ENCODE results near the gene IQGAP3. TPM values are rescaled to one million over a fixed set of nuclear protein-coding genes. Genes with fewer than 3 reads are reported as not detected.
A peak's percentile ranks its signal among the peaks of the same experiment; 100 is the strongest.

IQGAP3 gene
- total and polyA plus RNA-seq, 7 donors: 0.01 to 0.24 (median 0.08) TPM

DNA sequence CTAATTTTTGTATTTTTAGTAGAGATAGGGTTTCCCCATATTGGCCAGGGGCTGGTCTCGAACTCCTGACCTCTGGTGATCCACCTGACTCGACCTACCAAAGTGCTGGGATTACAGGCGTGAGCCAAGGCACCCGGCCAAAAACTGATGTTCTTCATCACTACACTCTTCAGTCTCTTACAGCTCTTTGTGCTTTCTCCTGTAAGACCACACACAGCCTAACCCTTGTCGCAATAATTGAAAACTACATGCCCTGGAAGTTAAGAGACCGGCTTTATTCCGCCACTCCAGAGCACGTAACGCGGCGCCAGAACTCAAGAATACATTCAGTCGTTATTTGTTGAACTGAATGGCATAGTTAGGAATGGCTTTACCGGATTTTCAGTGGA is 28.4 kb upstream of the IQGAP3 start:
- DNase-seq: no peak
- H3K9me3 ChIP-seq: no peaks in the 10 kb centered on the region
- peak overlapping the region; percentile 92 for H3K27ac ChIP-seq
- TF ChIP-seq, protein P1, sequence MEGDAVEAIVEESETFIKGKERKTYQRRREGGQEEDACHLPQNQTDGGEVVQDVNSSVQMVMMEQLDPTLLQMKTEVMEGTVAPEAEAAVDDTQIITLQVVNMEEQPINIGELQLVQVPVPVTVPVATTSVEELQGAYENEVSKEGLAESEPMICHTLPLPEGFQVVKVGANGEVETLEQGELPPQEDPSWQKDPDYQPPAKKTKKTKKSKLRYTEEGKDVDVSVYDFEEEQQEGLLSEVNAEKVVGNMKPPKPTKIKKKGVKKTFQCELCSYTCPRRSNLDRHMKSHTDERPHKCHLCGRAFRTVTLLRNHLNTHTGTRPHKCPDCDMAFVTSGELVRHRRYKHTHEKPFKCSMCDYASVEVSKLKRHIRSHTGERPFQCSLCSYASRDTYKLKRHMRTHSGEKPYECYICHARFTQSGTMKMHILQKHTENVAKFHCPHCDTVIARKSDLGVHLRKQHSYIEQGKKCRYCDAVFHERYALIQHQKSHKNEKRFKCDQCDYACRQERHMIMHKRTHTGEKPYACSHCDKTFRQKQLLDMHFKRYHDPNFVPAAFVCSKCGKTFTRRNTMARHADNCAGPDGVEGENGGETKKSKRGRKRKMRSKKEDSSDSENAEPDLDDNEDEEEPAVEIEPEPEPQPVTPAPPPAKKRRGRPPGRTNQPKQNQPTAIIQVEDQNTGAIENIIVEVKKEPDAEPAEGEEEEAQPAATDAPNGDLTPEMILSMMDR (IDR thresholded peaks at IDR 0.05): no peak
- peaks cover 19% of the 10 kb centered on the region for H3K4me1 ChIP-seq
- intact Hi-C loops (cut with DNase I): loop anchor here in 1 of 2 donors (5.0 kb wide), 1 partner anchor 148 kb away; no protein-coding TSS in a partner anchor
- peak overlapping the region; percentile 95 for H3K4me3 ChIP-seq
- WGBS, 3 donors: 2 to 3% (median 3%) methylated on average over 13 of the region's 13 CpGs
- H3K27me3 ChIP-seq (ENCODE audit: insufficient read depth in 3 of 3, low read length in 2 of 3): no peaks in the 10 kb centered on the region
- H3K36me3 ChIP-seq (ENCODE audit: insufficient read depth in 1 of 2, low read depth in 1 of 2): peaks cover 7 to 35% of the 10 kb centered on the region in 2 donors
- ATAC-seq: peak; percentile 18 to 55 (median 45)

DNA sequence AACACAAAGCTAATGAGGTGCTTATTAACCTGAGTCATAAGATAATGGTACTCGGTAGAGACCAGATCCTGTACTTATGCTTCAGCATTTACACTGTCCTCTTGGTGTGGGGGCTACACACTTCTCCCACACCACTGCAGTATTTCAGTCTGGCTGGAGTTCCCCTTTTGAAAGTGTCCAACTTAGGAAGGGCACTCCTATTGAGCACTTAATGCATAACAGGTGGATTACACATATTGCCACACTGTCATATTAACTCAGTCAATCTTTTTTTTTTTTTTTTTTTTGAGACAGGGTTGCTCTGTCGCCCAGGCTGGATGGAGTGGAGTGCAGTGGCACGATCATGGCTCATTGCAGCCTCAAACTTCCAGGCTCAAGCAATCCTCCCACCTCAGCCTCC is 27.4 kb upstream of the IQGAP3 start:
- no peaks in the 10 kb centered on the region for H3K9me3 ChIP-seq
- DNase-seq: no peak
- H3K27ac ChIP-seq: no peak overlapping the region
- intact Hi-C loops (cut with DNase I): loop anchor here in 1 of 2 donors (5.0 kb wide), 2 partner anchors 88 to 148 kb away; no protein-coding TSS in a partner anchor
- ATAC-seq: peak; percentile 15 to 41 (median 26)
- H3K27me3 ChIP-seq (ENCODE audit: insufficient read depth in 3 of 3, low read length in 2 of 3): no peaks in the 10 kb centered on the region
- TF ChIP-seq, protein P1 (IDR thresholded peaks at IDR 0.05): no peak
- peaks cover 19% of the 10 kb centered on the region for H3K4me1 ChIP-seq
- WGBS, 3 donors: 70 to 90% (median 78%) methylated on average over 3 of the region's 3 CpGs
- peaks cover 11 to 44% of the 10 kb centered on the region in 2 donors for H3K36me3 ChIP-seq (ENCODE audit: insufficient read depth in 1 of 2, low read depth in 1 of 2)
- H3K4me3 ChIP-seq: peak overlapping the region; percentile 95

DNA sequence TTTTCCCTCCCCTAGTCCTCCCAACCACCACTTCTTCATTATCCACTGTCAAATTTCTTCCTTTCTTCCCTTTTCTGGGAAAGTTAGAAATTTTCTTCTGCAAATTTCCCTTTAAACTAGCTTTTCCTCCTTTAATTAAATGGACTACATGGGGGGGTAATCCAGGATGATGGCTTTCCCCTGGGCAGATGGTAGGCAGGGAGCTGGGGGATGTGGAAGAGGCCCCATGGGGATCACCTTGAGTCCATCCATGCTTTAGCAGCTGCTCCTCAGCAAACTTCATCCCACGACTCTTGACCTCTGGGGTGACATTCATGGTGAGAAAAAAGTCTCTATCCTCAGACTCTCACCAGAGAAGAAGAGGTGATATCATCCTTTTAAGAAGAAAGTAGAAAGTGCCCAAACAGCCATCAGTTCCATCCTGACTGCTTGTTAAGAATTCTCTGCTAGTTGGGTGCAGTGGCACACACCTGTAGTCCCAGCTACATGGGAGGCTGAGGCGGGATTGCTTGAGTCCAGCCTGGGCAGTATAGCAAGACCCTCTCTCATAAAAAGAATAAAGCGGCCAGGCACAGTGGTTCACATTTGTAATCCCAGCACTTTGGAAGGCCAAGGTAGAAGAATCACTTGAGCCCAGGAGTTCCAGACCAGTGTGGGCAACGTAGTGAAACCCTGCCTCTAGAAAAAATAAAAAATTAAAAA is 26.5 kb upstream of the IQGAP3 start:
- Histone ChIP-seq H3K27me3 (ENCODE audit: insufficient read depth in 3 of 3, low read length in 2 of 3) (no peaks in the 10 kb centered on the region), H3K9me3 (no peaks in the 10 kb centered on the region), H3K36me3 (ENCODE audit: insufficient read depth in 1 of 2, low read depth in 1 of 2) (peaks cover 14 to 53% of the 10 kb centered on the region in 2 donors), H3K4me3 (no peak overlapping the region), H3K4me1 (peaks cover 19% of the 10 kb centered on the region), H3K27ac (no peak overlapping the region)
- DNase-seq: no peak
- intact Hi-C loops (cut with DNase I): loop anchor here in 1 of 2 donors (5.0 kb wide), 1 partner anchor 87 kb away; no protein-coding TSS in a partner anchor
- TF ChIP-seq, protein P1 (IDR thresholded peaks at IDR 0.05): no peak
- WGBS, 3 donors: 84 to 88% (median 84%) methylated on average over 4 of the region's 4 CpGs
- ATAC-seq: no peak

DNA sequence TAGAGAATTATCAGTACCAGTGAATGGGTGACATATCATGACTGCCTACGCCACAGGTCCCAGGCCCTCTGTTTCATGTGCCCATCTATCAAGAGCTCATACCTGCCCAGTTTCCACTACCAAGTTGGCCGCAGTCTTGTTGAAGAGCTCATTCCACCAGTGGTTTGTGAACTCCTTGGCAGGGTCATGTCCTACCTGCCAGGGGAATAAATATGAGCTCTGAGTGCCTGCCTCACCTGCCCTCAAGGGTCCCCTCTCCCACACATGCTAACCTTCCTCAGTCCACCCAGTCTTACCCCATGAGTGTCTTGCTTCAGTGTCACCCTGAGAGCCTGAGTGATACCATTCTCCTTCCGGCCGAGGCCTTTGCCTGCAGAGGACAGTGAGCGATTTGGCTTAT is 25.8 kb upstream of the IQGAP3 start:
- peaks cover 16 to 61% of the 10 kb centered on the region in 2 donors for H3K36me3 ChIP-seq (ENCODE audit: insufficient read depth in 1 of 2, low read depth in 1 of 2)
- 90 to 99% (median 91%) methylated on average over 5 of the region's 5 CpGs for WGBS, 3 donors
- no peaks in the 10 kb centered on the region for H3K9me3 ChIP-seq
- DNase-seq (no peak), ATAC-seq (no peak)
- H3K27ac ChIP-seq: no peak overlapping the region
- no peak overlapping the region for H3K4me3 ChIP-seq
- intact Hi-C loops (cut with DNase I): loop anchor here in 1 of 2 donors (5.0 kb wide), 1 partner anchor 86 kb away; no protein-coding TSS in a partner anchor
- TF ChIP-seq, protein P1 (IDR thresholded peaks at IDR 0.05): no peak
- no peaks in the 10 kb centered on the region for H3K27me3 ChIP-seq (ENCODE audit: insufficient read depth in 3 of 3, low read length in 2 of 3)
- peaks cover 19% of the 10 kb centered on the region for H3K4me1 ChIP-seq

All from psoas muscle (tissue), 8 donors.